Activated CD4-positive, alpha-beta memory T cell treated with anti-CD3 and anti-CD28 coated beads, Interleukin-2, amount 10 ng/mL, durations not matched to agents 7 days and 5 days (primary cell): ENCODE results near the gene ARHGAP32. TPM values are rescaled to one million over a fixed set of nuclear protein-coding genes. Genes with fewer than 3 reads are reported as not detected.

Experiments
- CTCF ChIA-PET: fragments of 350-600 bp; sonication (Branson Sonifier 250); formaldehyde crosslinking; loops from one replicate; lab custom pipeline; 2021; ENCODE audit warnings: antibody characterized with exemption, inconsistent platforms; lab: Charles Lee
- POLR2A ChIA-PET: fragments of 350-600 bp; sonication (Branson Sonifier 250); formaldehyde crosslinking; loops from one replicate; lab custom pipeline; 2021; ENCODE audit warnings: antibody characterized with exemption; lab: Charles Lee
- DNase-seq: peaks from one replicate; pipeline ENCODE4 v3.0.0-alpha.2; 2020
- H3K27ac Mint-ChIP-seq: one replicate; pipeline ENCODE4 v1.8.0; 2021; ENCODE audit warnings: mild to moderate bottlenecking, mixed read lengths
- H3K27me3 Mint-ChIP-seq: one replicate; pipeline ENCODE4 v1.8.0; 2021; ENCODE audit warnings: mixed read lengths
- H3K36me3 Mint-ChIP-seq: one replicate; pipeline ENCODE4 v1.8.0; 2021; ENCODE audit warnings: low read depth, mixed read lengths
- H3K4me1 Mint-ChIP-seq: one replicate; pipeline ENCODE4 v1.8.0; 2021; ENCODE audit warnings: mixed read lengths
- H3K4me3 Mint-ChIP-seq: one replicate; pipeline ENCODE4 v1.8.0; 2021; ENCODE audit warnings: mild to moderate bottlenecking, mixed read lengths
- H3K9me3 Mint-ChIP-seq: one replicate; pipeline ENCODE4 v1.8.0; 2021; ENCODE audit warnings: mixed read lengths
- total RNA-seq, 2 experiments: library from RNA; stranded (reverse); gene quantifications; one replicate each; pipeline ENCODE4 v1.2.3, GENCODE V29; 2021

The ARHGAP32 gene
- total RNA-seq, 2 experiments from 2014 or later, result 1.3 to 1.7 TPM

- POLR2A ChIA-PET, result no interaction called here
Observed at GRCh38 chr11:129215506-129216245, 23.6 kb upstream of the ARHGAP32 start.

GRCh38 chr11:129214710-129215295, 22.7 kb upstream of the ARHGAP32 start:
- CTCF ChIA-PET, result no interaction called here
- H3K4me3 Mint-ChIP-seq, result no peak overlapping the region
- H3K27me3 Mint-ChIP-seq, result no peaks in the 10 kb centered on the region
- POLR2A ChIA-PET, result no interaction called here
- no peak overlapping the region for H3K27ac Mint-ChIP-seq
- H3K36me3 Mint-ChIP-seq, result no peaks in the 10 kb centered on the region
- H3K4me1 Mint-ChIP-seq, result no peaks in the 10 kb centered on the region
- DNase-seq, result no peak
- H3K9me3 Mint-ChIP-seq, result no peaks in the 10 kb centered on the region

More at GRCh38 chr11:129215506-129216245, 23.6 kb upstream of the ARHGAP32 start:
- Mint-ChIP-seq H3K9me3 (no peaks in the 10 kb centered on the region), H3K4me3 (no peak overlapping the region), H3K27ac (no peak overlapping the region), H3K36me3 (no peaks in the 10 kb centered on the region), H3K27me3 (no peaks in the 10 kb centered on the region), H3K4me1 (no peaks in the 10 kb centered on the region)
- CTCF ChIA-PET, result no interaction called here
- DNase-seq, result no peak

DNA sequence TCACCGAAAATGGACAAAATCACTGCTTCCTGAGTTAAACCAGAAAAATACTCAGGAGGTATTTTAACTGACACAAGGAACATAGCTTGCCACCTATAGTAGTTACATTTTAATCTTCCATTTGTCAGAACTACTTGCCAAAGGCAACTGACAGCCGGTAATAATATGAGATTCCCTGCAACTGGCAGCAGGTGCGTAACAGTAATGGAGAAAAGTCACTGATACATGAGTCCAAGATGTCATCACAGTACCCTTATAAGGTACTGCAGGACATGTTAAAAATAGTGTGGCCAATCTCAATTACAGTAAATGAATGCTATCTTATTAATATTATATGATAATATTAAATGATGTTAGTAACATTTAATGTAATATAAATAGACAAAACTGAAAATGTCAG, 21.1 kb upstream of the ARHGAP32 start:
- H3K36me3 Mint-ChIP-seq, result no peaks in the 10 kb centered on the region
- CTCF ChIA-PET, result no interaction called here
- POLR2A ChIA-PET, result no interaction called here
- DNase-seq, result no peak
- no peaks in the 10 kb centered on the region for H3K4me1 Mint-ChIP-seq
- H3K27me3 Mint-ChIP-seq, result no peaks in the 10 kb centered on the region
- no peaks in the 10 kb centered on the region for H3K9me3 Mint-ChIP-seq
- H3K4me3 Mint-ChIP-seq, result no peak overlapping the region
- no peak overlapping the region for H3K27ac Mint-ChIP-seq

GRCh38 chr11:129211397-129211796, 19.3 kb upstream of the ARHGAP32 start:
- CTCF ChIA-PET, result no interaction called here
- Mint-ChIP-seq H3K4me3 (no peak overlapping the region), H3K27me3 (no peaks in the 10 kb centered on the region), H3K36me3 (no peaks in the 10 kb centered on the region), H3K27ac (no peak overlapping the region), H3K9me3 (no peaks in the 10 kb centered on the region), H3K4me1 (no peaks in the 10 kb centered on the region)
- DNase-seq, result no peak
- POLR2A ChIA-PET, result no interaction called here

DNA sequence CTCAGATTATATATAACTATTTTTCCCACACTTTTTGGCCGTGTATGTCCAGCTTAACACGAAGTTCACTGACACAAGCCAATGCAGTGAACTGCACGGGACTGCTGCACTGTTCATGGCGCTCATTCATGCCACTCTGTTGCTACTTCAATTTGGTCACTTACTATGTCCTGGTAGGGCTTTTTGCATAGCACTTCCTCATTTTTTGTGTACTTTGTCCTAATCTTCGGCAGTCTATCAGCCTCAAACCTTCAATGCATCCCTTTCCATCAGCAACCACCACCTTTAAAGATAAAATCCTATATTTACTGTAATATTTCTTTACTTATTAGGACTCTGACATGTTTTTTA, 18.7 kb upstream of the ARHGAP32 start:
- no peaks in the 10 kb centered on the region for H3K4me1 Mint-ChIP-seq
- no peak overlapping the region for H3K27ac Mint-ChIP-seq
- no peaks in the 10 kb centered on the region for H3K36me3 Mint-ChIP-seq
- H3K4me3 Mint-ChIP-seq, result no peak overlapping the region
- POLR2A ChIA-PET, result no interaction called here
- H3K9me3 Mint-ChIP-seq, result no peaks in the 10 kb centered on the region
- H3K27me3 Mint-ChIP-seq, result no peaks in the 10 kb centered on the region
- DNase-seq, result no peak
- CTCF ChIA-PET, result no interaction called here

DNA sequence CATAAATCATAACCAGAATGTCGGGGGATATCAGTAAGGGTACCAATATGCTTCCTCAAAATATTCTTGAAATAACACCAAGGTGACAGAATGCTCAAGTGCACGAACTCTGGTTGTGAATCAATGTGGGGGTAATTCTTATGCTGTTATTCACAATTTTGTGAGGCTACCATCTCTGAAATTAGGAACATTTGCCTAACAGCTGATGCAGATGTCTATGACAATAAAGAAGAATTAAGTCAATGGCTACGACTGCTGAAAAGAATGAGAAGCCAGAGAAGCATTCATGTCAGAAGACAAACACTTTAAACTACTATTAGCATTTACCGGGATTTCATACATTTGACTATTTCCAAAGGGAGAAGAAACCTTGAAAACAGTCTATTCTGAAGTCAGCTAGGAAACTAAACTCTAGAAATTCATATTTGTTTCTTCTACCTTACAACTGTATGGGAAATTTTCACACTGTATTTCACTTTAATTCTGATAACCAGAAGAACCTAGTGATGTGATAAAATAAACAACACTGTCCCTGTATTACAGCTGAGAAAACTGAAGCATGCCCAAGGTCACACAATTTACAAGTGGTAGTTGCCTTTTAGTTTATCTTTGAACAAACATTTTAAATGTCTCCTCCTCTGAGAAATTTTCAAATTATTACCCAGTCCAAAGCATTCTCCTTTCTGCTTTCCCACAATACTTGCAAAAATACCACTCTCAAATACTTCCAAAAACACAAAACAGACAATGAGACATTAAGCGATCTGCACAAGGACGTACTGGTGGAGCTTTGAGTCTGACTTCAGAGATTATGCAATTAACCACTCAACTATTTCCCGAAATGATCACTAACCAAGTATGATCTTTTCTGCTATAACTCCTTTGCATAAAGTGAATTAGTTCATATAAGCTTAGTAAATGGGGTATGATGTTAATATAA, 18.0 kb upstream of the ARHGAP32 start:
- DNase-seq, result no peak
- H3K36me3 Mint-ChIP-seq, result no peaks in the 10 kb centered on the region
- POLR2A ChIA-PET, result no interaction called here
- H3K4me1 Mint-ChIP-seq, result no peaks in the 10 kb centered on the region
- H3K27me3 Mint-ChIP-seq, result no peaks in the 10 kb centered on the region
- no peaks in the 10 kb centered on the region for H3K9me3 Mint-ChIP-seq
- no peak overlapping the region for H3K27ac Mint-ChIP-seq
- CTCF ChIA-PET, result no interaction called here
- no peak overlapping the region for H3K4me3 Mint-ChIP-seq

GRCh38 chr11:129208863-129209262, 16.7 kb upstream of the ARHGAP32 start:
- no peaks in the 10 kb centered on the region for H3K36me3 Mint-ChIP-seq
- no peak overlapping the region for H3K27ac Mint-ChIP-seq
- no peak for DNase-seq
- no peaks in the 10 kb centered on the region for H3K27me3 Mint-ChIP-seq
- H3K4me1 Mint-ChIP-seq, result no peaks in the 10 kb centered on the region
- ChIA-PET POLR2A (no interaction called here), CTCF (interaction anchor here (0.7 kb wide), 1 partner anchor 43 kb away, joined by 3 read pairs; no protein-coding TSS in a partner anchor)
- H3K4me3 Mint-ChIP-seq, result no peak overlapping the region
- H3K9me3 Mint-ChIP-seq, result no peaks in the 10 kb centered on the region

GRCh38 chr11:129204150-129204838, 12.2 kb upstream of the ARHGAP32 start:
- H3K27ac Mint-ChIP-seq, result no peak overlapping the region
- no peaks in the 10 kb centered on the region for H3K4me1 Mint-ChIP-seq
- no peak overlapping the region for H3K4me3 Mint-ChIP-seq
- POLR2A ChIA-PET, result no interaction called here
- DNase-seq, result no peak
- no peaks in the 10 kb centered on the region for H3K36me3 Mint-ChIP-seq
- CTCF ChIA-PET, result no interaction called here
- H3K9me3 Mint-ChIP-seq, result no peaks in the 10 kb centered on the region
- H3K27me3 Mint-ChIP-seq, result no peaks in the 10 kb centered on the region

DNA sequence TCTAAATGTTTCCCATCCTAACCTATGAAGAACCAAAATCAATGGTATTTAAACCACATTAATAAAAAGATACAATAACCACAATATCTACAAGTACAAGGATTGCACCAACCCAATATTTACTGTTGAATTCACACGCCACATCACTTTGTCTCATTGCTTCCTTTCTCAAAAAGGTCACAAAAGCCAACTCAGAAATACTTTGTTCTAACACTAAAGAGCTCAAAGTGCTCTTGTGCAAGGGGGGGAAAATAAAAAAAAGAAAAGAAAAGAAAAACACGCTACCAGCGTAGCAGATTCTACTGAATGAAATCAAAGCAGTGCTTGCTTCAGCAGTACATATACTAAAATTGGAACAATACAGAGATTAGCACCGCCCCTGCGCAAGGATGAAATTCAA, 10.5 kb upstream of the ARHGAP32 start:
- CTCF ChIA-PET, result no interaction called here
- POLR2A ChIA-PET, result interaction anchor here (0.7 kb wide), 1 partner anchor 1213 kb away, joined by 3 read pairs; no protein-coding TSS in a partner anchor

GRCh38 chr11:129195682-129196081, 3.6 kb upstream of the ARHGAP32 start:
- no peaks in the 10 kb centered on the region for H3K4me1 Mint-ChIP-seq
- H3K27ac Mint-ChIP-seq, result no peak overlapping the region
- POLR2A ChIA-PET, result no interaction called here
- H3K36me3 Mint-ChIP-seq, result no peaks in the 10 kb centered on the region
- CTCF ChIA-PET, result no interaction called here
- H3K4me3 Mint-ChIP-seq, result no peak overlapping the region
- H3K9me3 Mint-ChIP-seq, result peaks cover 2% of the 10 kb centered on the region
- H3K27me3 Mint-ChIP-seq, result no peaks in the 10 kb centered on the region
- DNase-seq, result no peak

More for the DNA sequence above, 10.5 kb upstream of the ARHGAP32 start:
- Mint-ChIP-seq H3K27ac (no peak overlapping the region), H3K4me3 (no peak overlapping the region), H3K27me3 (no peaks in the 10 kb centered on the region), H3K9me3 (no peaks in the 10 kb centered on the region), H3K36me3 (no peaks in the 10 kb centered on the region), H3K4me1 (no peaks in the 10 kb centered on the region)
- no peak for DNase-seq

- Mint-ChIP-seq H3K4me1 (no peaks in the 10 kb centered on the region), H3K4me3 (no peak overlapping the region), H3K36me3 (no peaks in the 10 kb centered on the region), H3K27me3 (no peaks in the 10 kb centered on the region), H3K9me3 (peaks cover 2% of the 10 kb centered on the region), H3K27ac (no peak overlapping the region)
- DNase-seq, result no peak
- CTCF ChIA-PET, result no interaction called here
- POLR2A ChIA-PET, result no interaction called here
Observed at GRCh38 chr11:129191649-129192048, 476 bp downstream of the ARHGAP32 start.

GRCh38 chr11:129190087-129190486, 2.0 kb downstream of the ARHGAP32 start:
- CTCF ChIA-PET, result no interaction called here
- POLR2A ChIA-PET, result no interaction called here
- Mint-ChIP-seq H3K27ac (no peak overlapping the region), H3K27me3 (no peaks in the 10 kb centered on the region), H3K4me1 (no peaks in the 10 kb centered on the region), H3K4me3 (no peak overlapping the region), H3K36me3 (no peaks in the 10 kb centered on the region), H3K9me3 (no peaks in the 10 kb centered on the region)
- no peak for DNase-seq

- Mint-ChIP-seq H3K27ac (no peak overlapping the region), H3K9me3 (no peaks in the 10 kb centered on the region), H3K36me3 (no peaks in the 10 kb centered on the region), H3K4me3 (no peak overlapping the region), H3K4me1 (no peaks in the 10 kb centered on the region), H3K27me3 (no peaks in the 10 kb centered on the region)
- no peak for DNase-seq
- POLR2A ChIA-PET, result no interaction called here
- CTCF ChIA-PET, result no interaction called here
Observed at GRCh38 chr11:129189646-129190045, 2.5 kb downstream of the ARHGAP32 start.
